ENCODE measurements around the gene SLC22A23.

SLC22A23 gene

DNA sequence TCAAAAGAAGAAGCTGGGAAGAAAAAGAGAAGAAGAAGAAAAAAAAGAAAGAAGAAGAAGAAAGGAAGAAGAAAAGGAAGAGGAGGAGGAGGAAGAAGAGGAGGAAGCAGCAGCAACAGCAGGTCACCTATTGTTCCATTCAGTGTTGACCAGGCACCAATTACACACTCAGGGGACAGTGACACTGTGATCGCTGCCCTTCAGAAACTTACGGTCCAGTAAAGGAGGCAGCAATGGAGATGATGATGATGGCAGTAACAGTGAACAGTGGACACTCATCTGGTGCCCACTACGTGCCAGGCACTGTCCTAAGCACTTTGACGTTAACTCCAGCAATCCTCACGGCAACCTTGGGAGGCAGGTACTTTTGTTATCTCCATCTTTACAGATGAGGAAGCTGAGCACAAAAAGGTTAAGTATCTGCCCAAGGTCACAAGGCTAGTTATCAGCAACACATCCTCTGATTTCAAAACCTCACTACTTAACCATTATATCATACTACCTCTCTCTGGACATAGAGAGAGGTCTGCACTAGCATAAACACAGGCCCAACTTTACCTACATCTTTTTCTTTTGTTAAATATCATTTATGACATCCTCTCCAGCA is 83.2 kb downstream of the SLC22A23 start:
- Histone ChIP-seq H3K4me1 (ENCODE audit: insufficient read depth, low read length) (peaks cover 30% of the 10 kb centered on the region), H3K4me3 (ENCODE audit: low read length) (no peak overlapping the region), H3K36me3 (ENCODE audit: insufficient read depth, low read length) (no peaks in the 10 kb centered on the region), H3K27me3 (ENCODE audit: insufficient read depth, low read length) (no peaks in the 10 kb centered on the region), H3K9me3 (ENCODE audit: low read length) (no peaks in the 10 kb centered on the region), H2AFZ (ENCODE audit: low read depth, low read length) (no peak overlapping the region)

DNA sequence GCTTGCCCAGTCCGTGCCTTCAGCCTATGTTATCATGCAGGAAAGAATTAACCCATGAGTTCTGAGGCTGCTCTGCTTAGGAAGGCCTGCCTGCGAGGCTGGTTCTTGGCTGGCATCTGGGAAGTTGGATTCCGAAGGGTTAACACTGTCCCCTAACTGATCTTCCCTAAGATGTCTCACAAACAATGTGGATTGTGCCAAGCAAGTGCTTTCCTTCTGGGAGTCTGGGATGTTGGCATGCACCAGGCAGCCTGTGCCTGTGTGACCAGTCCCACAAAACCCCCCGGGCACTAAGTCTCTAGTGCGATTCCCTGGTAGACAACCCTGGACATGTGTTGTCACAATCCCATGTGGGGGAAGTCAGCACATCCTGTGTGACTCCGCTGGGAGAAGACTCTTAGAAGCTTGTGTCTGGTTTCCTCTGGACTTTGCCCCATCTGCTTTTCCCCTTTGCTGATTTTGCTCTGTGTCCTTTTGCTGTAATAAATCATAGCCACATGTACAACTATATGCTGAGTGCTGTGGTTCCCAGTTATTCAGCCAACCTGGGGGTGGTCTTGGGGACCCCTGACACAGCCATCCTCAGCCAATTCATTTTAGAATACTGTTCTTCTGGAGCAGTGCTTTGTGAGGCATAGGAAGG is 83.8 kb downstream of the SLC22A23 start:
- H3K4me3 ChIP-seq (ENCODE audit: low read length): no peak overlapping the region
- H3K36me3 ChIP-seq (ENCODE audit: insufficient read depth, low read length): no peaks in the 10 kb centered on the region
- no peaks in the 10 kb centered on the region for H3K9me3 ChIP-seq (ENCODE audit: low read length)
- H3K27me3 ChIP-seq (ENCODE audit: insufficient read depth, low read length): no peaks in the 10 kb centered on the region
- peaks cover 27% of the 10 kb centered on the region for H3K4me1 ChIP-seq (ENCODE audit: insufficient read depth, low read length)
- H2AFZ ChIP-seq (ENCODE audit: low read depth, low read length): no peak overlapping the region

GRCh38 chr6:3372184-3372846 is 84.5 kb downstream of the SLC22A23 start:
- H2AFZ ChIP-seq (ENCODE audit: low read depth, low read length): no peak overlapping the region
- no peaks in the 10 kb centered on the region for H3K9me3 ChIP-seq (ENCODE audit: low read length)
- no peak overlapping the region for H3K4me3 ChIP-seq (ENCODE audit: low read length)
- H3K27me3 ChIP-seq (ENCODE audit: insufficient read depth, low read length): no peaks in the 10 kb centered on the region
- H3K36me3 ChIP-seq (ENCODE audit: insufficient read depth, low read length): no peaks in the 10 kb centered on the region
- peaks cover 20% of the 10 kb centered on the region for H3K4me1 ChIP-seq (ENCODE audit: insufficient read depth, low read length)

GRCh38 chr6:3371222-3371949 is 85.5 kb downstream of the SLC22A23 start:
- Histone ChIP-seq H3K27me3 (ENCODE audit: insufficient read depth, low read length) (no peaks in the 10 kb centered on the region), H3K36me3 (ENCODE audit: insufficient read depth, low read length) (no peaks in the 10 kb centered on the region), H2AFZ (ENCODE audit: low read depth, low read length) (no peak overlapping the region), H3K9me3 (ENCODE audit: low read length) (no peaks in the 10 kb centered on the region), H3K4me3 (ENCODE audit: low read length) (no peak overlapping the region), H3K4me1 (ENCODE audit: insufficient read depth, low read length) (peaks cover 12% of the 10 kb centered on the region)

GRCh38 chr6:3370361-3371221 is 86.3 kb downstream of the SLC22A23 start:
- Histone ChIP-seq H3K4me1 (ENCODE audit: insufficient read depth, low read length) (peaks cover 5% of the 10 kb centered on the region), H3K9me3 (ENCODE audit: low read length) (no peaks in the 10 kb centered on the region), H3K4me3 (ENCODE audit: low read length) (no peak overlapping the region), H3K36me3 (ENCODE audit: insufficient read depth, low read length) (no peaks in the 10 kb centered on the region), H2AFZ (ENCODE audit: low read depth, low read length) (no peak overlapping the region), H3K27me3 (ENCODE audit: insufficient read depth, low read length) (no peaks in the 10 kb centered on the region)

GRCh38 chr6:3369985-3370360 is 86.9 kb downstream of the SLC22A23 start:
- Histone ChIP-seq H2AFZ (ENCODE audit: low read depth, low read length) (no peak overlapping the region), H3K9me3 (ENCODE audit: low read length) (no peaks in the 10 kb centered on the region), H3K4me3 (ENCODE audit: low read length) (no peak overlapping the region), H3K4me1 (ENCODE audit: insufficient read depth, low read length) (no peaks in the 10 kb centered on the region), H3K27me3 (ENCODE audit: insufficient read depth, low read length) (no peaks in the 10 kb centered on the region), H3K36me3 (ENCODE audit: insufficient read depth, low read length) (no peaks in the 10 kb centered on the region)

DNA sequence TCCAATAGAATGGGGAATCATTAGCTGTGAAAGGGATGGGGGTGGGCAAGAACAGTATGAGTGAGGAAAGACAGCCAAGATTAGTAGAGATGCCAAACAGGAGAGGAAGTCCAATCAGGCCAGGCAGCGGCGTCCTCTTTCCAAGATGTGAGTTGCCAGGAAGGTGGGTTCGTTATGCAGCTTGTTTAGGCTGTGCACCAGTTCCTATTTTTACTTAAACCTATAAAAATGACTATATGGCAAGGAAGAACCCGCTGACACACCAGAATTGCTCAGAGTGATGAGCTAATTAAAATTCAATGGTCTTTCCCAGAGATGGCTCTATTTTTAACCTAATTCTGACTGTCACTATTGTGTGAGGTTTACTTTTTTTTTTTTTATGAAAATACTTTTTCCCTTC is 88.2 kb downstream of the SLC22A23 start:
- Histone ChIP-seq H3K4me3 (ENCODE audit: low read length) (no peak overlapping the region), H3K27me3 (ENCODE audit: insufficient read depth, low read length) (no peaks in the 10 kb centered on the region), H3K36me3 (ENCODE audit: insufficient read depth, low read length) (no peaks in the 10 kb centered on the region), H3K9me3 (ENCODE audit: low read length) (no peaks in the 10 kb centered on the region), H2AFZ (ENCODE audit: low read depth, low read length) (no peak overlapping the region), H3K4me1 (ENCODE audit: insufficient read depth, low read length) (no peaks in the 10 kb centered on the region)

GRCh38 chr6:3367630-3368029 is 89.2 kb downstream of the SLC22A23 start:
- Histone ChIP-seq H3K4me3 (ENCODE audit: low read length) (no peak overlapping the region), H3K4me1 (ENCODE audit: insufficient read depth, low read length) (no peaks in the 10 kb centered on the region), H3K27me3 (ENCODE audit: insufficient read depth, low read length) (no peaks in the 10 kb centered on the region), H3K9me3 (ENCODE audit: low read length) (no peaks in the 10 kb centered on the region), H3K36me3 (ENCODE audit: insufficient read depth, low read length) (no peaks in the 10 kb centered on the region), H2AFZ (ENCODE audit: low read depth, low read length) (no peak overlapping the region)

- Histone ChIP-seq H3K4me3 (ENCODE audit: low read length) (no peak overlapping the region), H2AFZ (ENCODE audit: low read depth, low read length) (no peak overlapping the region), H3K4me1 (ENCODE audit: insufficient read depth, low read length) (no peaks in the 10 kb centered on the region), H3K9me3 (ENCODE audit: low read length) (no peaks in the 10 kb centered on the region), H3K36me3 (ENCODE audit: insufficient read depth, low read length) (no peaks in the 10 kb centered on the region), H3K27me3 (ENCODE audit: insufficient read depth, low read length) (no peaks in the 10 kb centered on the region)
Observed at GRCh38 chr6:3366596-3367413, 90.0 kb downstream of the SLC22A23 start.

GRCh38 chr6:3364391-3364790 is 92.5 kb downstream of the SLC22A23 start:
- Histone ChIP-seq H2AFZ (ENCODE audit: low read depth, low read length) (no peak overlapping the region), H3K4me3 (ENCODE audit: low read length) (no peak overlapping the region), H3K27me3 (ENCODE audit: insufficient read depth, low read length) (no peaks in the 10 kb centered on the region), H3K36me3 (ENCODE audit: insufficient read depth, low read length) (no peaks in the 10 kb centered on the region), H3K4me1 (ENCODE audit: insufficient read depth, low read length) (no peaks in the 10 kb centered on the region), H3K9me3 (ENCODE audit: low read length) (no peaks in the 10 kb centered on the region)

- Histone ChIP-seq H2AFZ (ENCODE audit: low read depth, low read length) (no peak overlapping the region), H3K4me3 (ENCODE audit: low read length) (no peak overlapping the region), H3K27me3 (ENCODE audit: insufficient read depth, low read length) (no peaks in the 10 kb centered on the region), H3K36me3 (ENCODE audit: insufficient read depth, low read length) (no peaks in the 10 kb centered on the region), H3K4me1 (ENCODE audit: insufficient read depth, low read length) (peaks cover under 1% of the 10 kb centered on the region), H3K9me3 (ENCODE audit: low read length) (no peaks in the 10 kb centered on the region)
Observed at GRCh38 chr6:3363296-3364025, 93.4 kb downstream of the SLC22A23 start.
